Mammary epithelial cell (primary cell): ENCODE results near the gene TUB.

Experiments used
- CTCF ChIP-seq, 2 donors: IDR thresholded peaks in 1 of 2; conservative IDR thresholded peaks in 1 of 2; 2 replicates each; pipeline ENCODE4 v1.5.1; 2011 to 2012; ENCODE audit warnings: inconsistent platforms in 2 of 2, low read length in 2 of 2, mild to moderate bottlenecking in 2 of 2, control low read depth in 1 of 2, low read depth in 1 of 2; ENCODE audit not compliant: insufficient read depth in 1 of 2; ENCODE audit errors: extremely low read depth in 1 of 2
- EZH2 ChIP-seq: IDR thresholded peaks from 2 replicates; pipeline ENCODE4 v1.6.1; 2012; ENCODE audit warnings: low read length, inconsistent platforms, borderline replicate concordance

GRCh38 chr11:8126649-8127289, 45.8 kb downstream of the TUB start:
- no peak for TF ChIP-seq CTCF (conservative IDR thresholded peaks at IDR 0.05 in 1 of 2, IDR thresholded peaks at IDR 0.05 in 1 of 2; ENCODE audit: extremely low read depth in 1 of 2, insufficient read depth in 1 of 2, low read depth in 1 of 2, low read length in 2 of 2)
- no peak for TF ChIP-seq EZH2
